ENCODE data around the gene SHISA9. TPM values are rescaled to one million over a fixed set of nuclear protein-coding genes. Genes with fewer than 3 reads are reported as not detected.

Gene SHISA9
- total RNA-seq, 4 donors from 2014 or later = not detected

- in situ Hi-C loops (cut with MboI; ENCODE audit: low sequenced_read_pairs in 4 of 4) (no loop called here), intact Hi-C loops (cut with DNase I; ENCODE audit: low total_unique reads) (no loop called here)
- no peak for DNase-seq
- Histone ChIP-seq H3K9me3 (no peaks in the 10 kb centered on the region), H3K36me3 (no peaks in the 10 kb centered on the region), H3K27ac (no peak overlapping the region), H3K4me3 (no peak overlapping the region), H3K27me3 (peaks cover 11 to 17% (median 12%) of the 10 kb centered on the region in 3 donors), H3K4me1 (no peaks in the 10 kb centered on the region)
- TF ChIP-seq POLR2A (IDR thresholded peaks at IDR 0.05) = no peak
- TF ChIP-seq CTCF (IDR thresholded peaks at IDR 0.05 in 4 of 5, conservative IDR thresholded peaks at IDR 0.05 in 1 of 5) = no peak
- no peak for ATAC-seq
Measured at GRCh38 chr16:12896562-12896961, 4.8 kb upstream of the SHISA9 start.

- Histone ChIP-seq H3K4me1 (no peaks in the 10 kb centered on the region), H3K27me3 (peaks cover 21 to 26% (median 23%) of the 10 kb centered on the region in 3 donors), H3K27ac (no peak overlapping the region), H3K4me3 (no peak overlapping the region), H3K9me3 (no peaks in the 10 kb centered on the region), H3K36me3 (no peaks in the 10 kb centered on the region)
- DNase-seq = no peak
- no peak for TF ChIP-seq CTCF (IDR thresholded peaks at IDR 0.05 in 4 of 5, conservative IDR thresholded peaks at IDR 0.05 in 1 of 5)
- TF ChIP-seq POLR2A (IDR thresholded peaks at IDR 0.05) = no peak
- intact Hi-C loops (cut with DNase I; ENCODE audit: low total_unique reads) = no loop called here
- no peak for ATAC-seq
- in situ Hi-C loops (cut with MboI; ENCODE audit: low sequenced_read_pairs in 4 of 4) = no loop called here
Measured at GRCh38 chr16:12898551-12898950, 2.8 kb upstream of the SHISA9 start.

- Histone ChIP-seq H3K4me3 (no peak overlapping the region), H3K27me3 (peaks cover 29 to 37% (median 34%) of the 10 kb centered on the region in 3 donors), H3K36me3 (no peaks in the 10 kb centered on the region), H3K27ac (no peak overlapping the region), H3K4me1 (no peaks in the 10 kb centered on the region), H3K9me3 (no peaks in the 10 kb centered on the region)
- intact Hi-C loops (cut with DNase I; ENCODE audit: low total_unique reads) (no loop called here), in situ Hi-C loops (cut with MboI; ENCODE audit: low sequenced_read_pairs in 4 of 4) (no loop called here)
- ATAC-seq = no peak
- no peak for DNase-seq
- no peak for TF ChIP-seq POLR2A (IDR thresholded peaks at IDR 0.05)
- TF ChIP-seq CTCF (IDR thresholded peaks at IDR 0.05 in 4 of 5, conservative IDR thresholded peaks at IDR 0.05 in 1 of 5) = no peak
Measured at GRCh38 chr16:12899529-12900143, 1.8 kb upstream of the SHISA9 start.

- TF ChIP-seq POLR2A (IDR thresholded peaks at IDR 0.05) = no peak
- no peak for TF ChIP-seq CTCF (IDR thresholded peaks at IDR 0.05 in 4 of 5, conservative IDR thresholded peaks at IDR 0.05 in 1 of 5)
- H3K36me3 ChIP-seq = no peaks in the 10 kb centered on the region
- peaks cover 32 to 37% (median 37%) of the 10 kb centered on the region in 3 donors for H3K27me3 ChIP-seq
- in situ Hi-C loops (cut with MboI; ENCODE audit: low sequenced_read_pairs in 4 of 4) = no loop called here
- H3K4me3 ChIP-seq = no peak overlapping the region
- DNase-seq (no peak), ATAC-seq (no peak)
- no peaks in the 10 kb centered on the region for H3K9me3 ChIP-seq
- intact Hi-C loops (cut with DNase I; ENCODE audit: low total_unique reads) = no loop called here
- H3K27ac ChIP-seq = no peak overlapping the region
- no peaks in the 10 kb centered on the region for H3K4me1 ChIP-seq
Measured at GRCh38 chr16:12900156-12900555, 1.2 kb upstream of the SHISA9 start.
